GM13976 (cell line): ENCODE results near the gene SMURF1.

Source experiments
- DNase-seq: peaks from one replicate; pipeline ENCODE4 v3.0.0; 2012; ENCODE audit warnings: low spot score
- CTCF ChIP-seq: IDR thresholded peaks from 2 replicates; pipeline ENCODE4 v1.5.1; 2012; ENCODE audit warnings: borderline replicate concordance, mild to moderate bottlenecking; ENCODE audit not compliant: insufficient read depth; ENCODE audit errors: extremely low read depth, missing control alignments, control extremely low read depth
- in situ Hi-C: fragments of 300-500 bp; cut with MboI; formaldehyde crosslinking; loops from one replicate; pipeline ENCODE4 v1.12.0; 2022; ENCODE audit warnings: low sequenced_read_pairs, mixed read lengths, inconsistent platforms; ENCODE audit not compliant: unreplicated experiment

SMURF1 gene

GRCh38 chr7:99033765-99034164 is 110.1 kb downstream of the SMURF1 start:
- DNase-seq, result no peak
- in situ Hi-C loops, result no loop called here
- TF ChIP-seq CTCF, result no peak

- no peak for TF ChIP-seq CTCF
- in situ Hi-C loops, result no loop called here
- no peak for DNase-seq
These were observed 111.0 kb downstream of the SMURF1 start for GRCh38 chr7:99032928-99033327.

- in situ Hi-C loops, result no loop called here
- no peak for DNase-seq
- no peak for TF ChIP-seq CTCF
These were observed 112.4 kb downstream of the SMURF1 start for GRCh38 chr7:99031496-99031895.

DNA sequence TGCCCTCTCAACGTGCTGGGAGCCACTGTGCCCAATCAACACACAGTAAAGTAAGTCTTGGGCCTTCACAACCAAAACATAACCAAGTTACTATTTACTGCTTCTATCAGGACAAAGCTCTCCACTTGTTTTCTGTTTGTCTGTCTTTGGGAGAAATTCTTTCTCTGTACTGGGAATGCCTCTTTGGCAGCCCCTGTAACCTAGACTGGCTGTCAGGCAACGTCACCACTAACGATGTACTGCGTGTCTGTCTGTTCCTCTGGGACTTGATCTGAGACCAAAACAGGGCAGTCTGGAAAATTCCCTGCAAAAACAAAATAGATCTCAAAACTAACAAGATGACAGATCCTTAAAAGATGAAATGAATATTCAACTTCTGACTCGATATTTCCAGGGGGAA is 113.0 kb downstream of the SMURF1 start:
- no peak for DNase-seq
- no peak for TF ChIP-seq CTCF
- in situ Hi-C loops, result no loop called here

DNA sequence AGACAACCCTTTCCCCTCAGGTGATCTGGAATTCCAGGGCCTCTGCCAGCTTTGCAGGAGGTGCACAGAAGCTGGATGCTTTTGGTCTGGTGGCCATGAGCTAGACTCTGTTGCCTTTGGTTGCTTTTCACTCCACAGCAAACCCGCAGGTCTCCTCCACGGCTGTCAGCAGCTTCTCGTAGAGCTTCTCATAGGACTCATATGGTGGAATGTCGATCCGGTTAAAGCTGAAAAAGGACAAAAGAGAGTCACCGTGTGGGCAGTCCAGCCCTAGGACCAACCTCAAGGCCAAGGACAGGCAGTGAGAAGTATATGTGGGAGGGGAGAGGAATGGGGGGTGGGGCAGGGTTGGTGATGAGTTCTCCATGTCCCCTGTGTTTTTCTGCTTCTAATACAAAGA is 113.5 kb downstream of the SMURF1 start:
- in situ Hi-C loops, result no loop called here

GRCh38 chr7:99029466-99030435 is 114.2 kb downstream of the SMURF1 start:
- DNase-seq, result no peak
- in situ Hi-C loops, result no loop called here

More for the DNA sequence above, 113.5 kb downstream of the SMURF1 start:
- no peak for TF ChIP-seq CTCF
- no peak for DNase-seq

More at GRCh38 chr7:99029466-99030435, 114.2 kb downstream of the SMURF1 start:
- TF ChIP-seq CTCF, result no peak
